RWPE1 (cell line): ENCODE data around the gene POU3F2.
A peak's percentile ranks its signal among the peaks of the same experiment; 100 is the strongest.

Experiments used
- CTCF ChIA-PET: fragments of 350-600 bp; sonication (Branson Sonifier 250); formaldehyde crosslinking; extraction: SDS; loops from one replicate; lab custom pipeline; 2021; lab: Yijun Ruan, JAX
- POLR2A ChIA-PET: fragments of 400-600 bp; formaldehyde crosslinking; extraction: SDS; loops from one replicate; lab custom pipeline; 2020; ENCODE audit warnings: antibody characterized with exemption; ENCODE audit not compliant: low non-redundant PET; lab: Yijun Ruan, JAX
- DNase-seq: peaks from one replicate; pipeline ENCODE4 v3.0.0; 2012; ENCODE audit warnings: low spot score
- H3K27ac ChIP-seq: fragments of 450-650 bp; 2 replicates; pipeline ENCODE4 v1.5.1; 2017
- CTCF ChIP-seq: fragments of 450-650 bp; conservative IDR thresholded peaks from 2 replicates; pipeline ENCODE4 v1.5.1; 2017; ENCODE audit warnings: low read depth, mild to moderate bottlenecking

Gene POU3F2

DNA sequence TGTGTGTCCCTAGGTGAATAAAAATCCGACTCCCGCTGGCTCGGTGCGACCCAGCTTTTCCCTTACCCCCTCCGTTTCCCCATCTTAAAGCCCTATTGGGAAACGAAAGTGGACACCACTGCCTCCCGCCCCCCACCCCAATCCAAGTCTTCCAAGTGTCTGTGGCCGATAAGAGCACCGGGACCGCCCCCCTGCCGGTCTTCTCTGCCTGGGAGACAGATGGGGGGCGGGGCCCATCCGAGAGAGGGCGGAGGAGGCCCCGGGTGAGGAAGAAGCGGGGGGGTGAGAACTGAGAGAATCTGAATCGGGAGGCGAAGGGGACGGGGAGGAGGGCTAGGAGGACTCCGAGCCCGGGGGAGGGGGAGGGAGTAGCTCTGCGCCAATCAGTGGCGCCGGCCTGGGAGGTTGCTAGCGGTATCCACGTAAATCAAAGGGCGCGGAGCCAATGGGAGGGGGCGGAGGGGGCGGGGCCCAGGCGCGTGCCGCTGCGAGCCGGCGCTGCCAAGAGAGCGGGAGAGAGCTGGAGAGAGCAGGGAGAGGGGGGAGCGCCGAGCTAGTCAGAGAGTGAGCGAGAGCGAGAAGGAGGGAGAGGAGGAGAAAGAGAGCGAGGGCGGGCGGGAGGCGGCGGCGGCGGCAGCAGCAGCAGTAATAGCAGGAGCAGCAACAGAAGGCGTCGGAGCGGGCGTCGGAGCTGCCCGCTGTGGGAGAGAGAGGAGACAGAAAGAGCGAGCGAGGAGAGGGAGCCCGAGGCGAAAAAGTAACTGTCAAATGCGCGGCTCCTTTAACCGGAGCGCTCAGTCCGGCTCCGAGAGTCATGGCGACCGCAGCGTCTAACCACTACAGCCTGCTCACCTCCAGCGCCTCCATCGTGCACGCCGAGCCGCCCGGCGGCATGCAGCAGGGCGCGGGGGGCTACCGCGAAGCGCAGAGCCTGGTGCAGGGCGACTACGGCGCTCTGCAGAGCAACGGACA, at the start of gene POU3F2:
TSS of gene POU3F2 (plus strand) at position 515 of the 972 bp plus-strand sequence. CDS start at position 815, 300 bp downstream.
- no peak for TF ChIP-seq CTCF
- no peak within 1 kb of the TSS for H3K27ac ChIP-seq
- ChIA-PET POLR2A (no interaction called here), CTCF (interaction anchor here (1.2 to 2.8 kb wide), 2 partner anchors 9 to 12 kb away, joined by 5 to 11 read pairs; no protein-coding TSS in a partner anchor)
- peak; percentile 76 for DNase-seq

GRCh38 chr6:98787435-98787834, 46.9 kb upstream of the POU3F2 start:
- no peak for DNase-seq
- ChIA-PET CTCF (interaction anchor here (0.6 kb wide), 1 partner anchor 667 kb away, joined by 3 read pairs; no protein-coding TSS in a partner anchor), POLR2A (no interaction called here)
- no peak overlapping the region for H3K27ac ChIP-seq
- no peak for TF ChIP-seq CTCF

- no peak for DNase-seq
- no peak for TF ChIP-seq CTCF
- ChIA-PET POLR2A (no interaction called here), CTCF (interaction anchor here (0.6 kb wide), 1 partner anchor 667 kb away, joined by 3 read pairs; no protein-coding TSS in a partner anchor)
- H3K27ac ChIP-seq = no peak overlapping the region
Observed at GRCh38 chr6:98787961-98788360, 46.4 kb upstream of the POU3F2 start.

- ChIA-PET POLR2A (no interaction called here), CTCF (no interaction called here)
- TF ChIP-seq CTCF = no peak
- no peak overlapping the region for H3K27ac ChIP-seq
- DNase-seq = no peak
Observed at GRCh38 chr6:98794307-98794842, 40.0 kb upstream of the POU3F2 start.

DNA sequence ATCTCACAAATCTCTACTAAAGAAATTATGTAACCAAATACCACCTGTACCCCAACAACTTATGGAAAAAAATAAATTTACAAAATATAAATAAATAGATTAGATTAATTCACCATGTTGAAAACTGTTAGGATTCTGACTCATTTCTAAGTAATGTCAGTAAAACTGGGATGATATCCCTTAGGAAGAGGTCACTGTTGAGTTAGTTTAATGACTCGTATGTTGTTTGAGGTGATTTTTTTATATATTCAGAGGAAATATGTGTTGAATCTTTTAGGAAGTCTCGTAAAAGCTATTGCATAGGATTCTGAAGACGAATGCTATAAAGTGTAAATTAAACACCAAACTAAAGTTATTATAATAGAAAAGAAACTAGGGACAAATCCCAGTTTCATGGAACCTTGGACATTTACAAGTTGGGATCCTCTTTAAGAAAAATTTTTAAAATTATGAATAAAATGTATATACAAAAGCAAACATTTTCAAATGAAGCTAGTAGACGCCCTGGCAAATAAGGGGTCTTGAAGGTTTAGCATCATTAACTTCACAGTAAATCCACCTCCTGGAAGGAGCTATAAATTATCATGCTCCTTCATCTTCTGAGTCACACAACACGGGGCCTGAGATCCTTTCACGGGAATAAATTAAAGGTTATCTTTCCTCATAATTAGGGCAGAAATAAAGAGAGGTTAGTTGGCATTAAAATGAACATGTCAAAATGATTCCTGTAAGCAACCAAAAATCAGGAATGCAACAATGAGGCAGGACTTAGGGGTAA, 37.0 kb upstream of the POU3F2 start:
- no peak for DNase-seq
- no peak overlapping the region for H3K27ac ChIP-seq
- CTCF ChIA-PET = no interaction called here
- no peak for TF ChIP-seq CTCF
- POLR2A ChIA-PET = no interaction called here

GRCh38 chr6:98800866-98801265, 33.5 kb upstream of the POU3F2 start:
- ChIA-PET POLR2A (no interaction called here), CTCF (no interaction called here)
- TF ChIP-seq CTCF = no peak

More at GRCh38 chr6:98800866-98801265, 33.5 kb upstream of the POU3F2 start:
- H3K27ac ChIP-seq = no peak overlapping the region
- no peak for DNase-seq
